LoVo (cell line): ENCODE measurements around the gene ALPK3.

ENCODE experiments used
- DNase-seq: peaks from one replicate; pipeline ENCODE4 v3.0.0-alpha.2; 2016; ENCODE audit warnings: low spot score

ALPK3 gene

DNA sequence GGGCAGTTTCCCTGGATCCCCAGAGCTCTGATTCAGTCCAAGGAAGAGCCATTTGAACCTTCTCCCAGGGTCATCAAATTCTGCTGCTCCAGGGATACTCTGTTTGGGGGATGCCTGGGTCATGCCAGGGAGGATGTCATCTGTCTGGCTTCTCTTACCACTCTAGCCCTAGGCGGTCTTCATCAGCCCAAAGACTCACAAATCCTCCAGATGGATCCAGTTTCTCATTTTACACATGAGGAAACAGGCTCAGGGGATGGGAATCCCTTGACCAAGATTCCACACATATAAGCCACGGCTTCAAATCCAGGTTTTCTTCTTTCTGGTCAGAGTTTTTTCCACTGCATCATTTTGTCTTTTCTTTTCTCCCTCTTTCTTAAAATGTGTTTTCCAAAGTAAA, 104.0 kb downstream of the ALPK3 start:
- no peak for DNase-seq

DNA sequence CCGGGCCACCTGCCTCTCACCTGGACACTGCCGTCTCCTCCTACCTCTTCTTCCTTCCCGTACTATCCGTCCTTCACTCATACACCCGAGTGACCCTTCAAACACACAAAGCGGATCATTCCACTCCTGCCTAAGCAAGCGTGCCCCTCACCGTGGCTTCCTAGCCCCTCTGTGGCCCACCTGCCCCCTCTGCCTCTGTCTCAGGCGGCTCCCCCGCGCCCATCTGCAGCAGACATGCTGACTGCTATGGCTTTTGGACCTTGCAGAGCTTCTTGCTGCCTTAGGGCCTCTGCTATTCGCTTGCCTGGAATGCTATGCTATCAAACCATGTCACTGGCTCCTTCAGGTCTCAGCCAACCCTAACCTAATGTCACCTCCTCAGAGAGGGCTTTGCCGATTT, 105.4 kb downstream of the ALPK3 start:
- no peak for DNase-seq
